ENCODE measurements around the gene RNASEH2A.

GRCh38 chr19:12770922-12771321, 35.5 kb upstream of the RNASEH2A start:
- no peak for TF ChIP-seq CTCF (IDR thresholded peaks at IDR 0.05; ENCODE audit: low read depth, low read length)
- TF ChIP-seq EZH2phosphoT487 (IDR thresholded peaks at IDR 0.05; ENCODE audit: low read depth): no peak

All from OCI-LY3 (cell line).